Panc1 (cell line): Measurements from ENCODE around the gene GM2A. TPM values are rescaled to one million over a fixed set of nuclear protein-coding genes. Genes with fewer than 3 reads are reported as not detected.

Experiments
- ATAC-seq: fragments of 200-7000 bp; cut with Tn5 transposase; 2 replicates; pipeline ENCODE4 v1.9.1; 2020; ENCODE audit warnings: mild to moderate bottlenecking, moderate library complexity
- BruUV-seq: library from RNA; stranded (reverse); fragments of 400-500 nt; replicated peaks from 2 replicates; lab custom pipeline; 2021; lab: Mats Ljungman, UMichigan
- CTCF ChIA-PET: fragments of 300-600 bp; sonication (Branson Sonifier 250); formaldehyde crosslinking; loops from one replicate; lab custom pipeline; 2022; ENCODE audit warnings: antibody characterized with exemption; lab: Charles Lee
- POLR2A ChIA-PET: fragments of 300-600 bp; sonication (Branson Sonifier 250); formaldehyde crosslinking; loops from one replicate; lab custom pipeline; 2022; ENCODE audit warnings: antibody characterized with exemption; lab: Charles Lee
- DNase-seq: peaks from one replicate; pipeline ENCODE4 v3.0.0-alpha.2; 2010; ENCODE audit warnings: low read depth, low spot score
- H3K27ac ChIP-seq: 2 replicates; pipeline ENCODE4 v1.5.1; 2011; ENCODE audit warnings: mild to moderate bottlenecking, low read length, inconsistent platforms
- H3K27me3 ChIP-seq: fragments of 200-500 bp; sonication (Bioruptor generic); 2 replicates; pipeline ENCODE4 v1.6.0; 2014; ENCODE audit warnings: low read length, inconsistent platforms; ENCODE audit not compliant: control insufficient read depth, insufficient read depth
- H3K36me3 ChIP-seq: fragments of 200-500 bp; sonication (Bioruptor generic); 2 replicates; pipeline ENCODE4 v1.5.1; 2014; ENCODE audit warnings: inconsistent platforms, mild to moderate bottlenecking, low read length, moderate library complexity; ENCODE audit not compliant: control insufficient read depth, insufficient read depth
- H3K4me1 ChIP-seq: 2 replicates; pipeline ENCODE4 v1.5.1; 2011; ENCODE audit warnings: inconsistent platforms, mild to moderate bottlenecking, low read length, moderate library complexity; ENCODE audit not compliant: control insufficient read depth, insufficient read depth
- H3K4me3 ChIP-seq, 2 experiments: 2 replicates each; pipeline ENCODE4 v1.5.1; 2011 to 2012; ENCODE audit warnings: low read depth in 2 of 2, low read length in 2 of 2, mild to moderate bottlenecking in 2 of 2, inconsistent platforms in 1 of 2, moderate library complexity in 1 of 2
- H3K9me3 ChIP-seq: fragments of 200-500 bp; sonication (Bioruptor generic); 2 replicates; pipeline ENCODE4 v1.5.1; 2014; ENCODE audit warnings: low read depth, mild to moderate bottlenecking, inconsistent platforms, low read length, moderate library complexity; ENCODE audit not compliant: control insufficient read depth, insufficient read depth
- POLR2AphosphoS5 ChIP-seq: IDR thresholded peaks from 2 replicates; pipeline ENCODE4 v1.6.1; 2012; ENCODE audit warnings: mild to moderate bottlenecking, low read depth, low read length, moderate library complexity
- REST ChIP-seq, 2 experiments: IDR thresholded peaks; 2 replicates each; pipeline ENCODE4 v1.6.1; 2011 to 2012; ENCODE audit warnings: low read depth in 2 of 2, control low read depth in 1 of 2, low read length in 1 of 2, mild to moderate bottlenecking in 1 of 2, moderate library complexity in 1 of 2; ENCODE audit not compliant: insufficient read depth in 1 of 2
- SIN3A ChIP-seq: IDR thresholded peaks from 2 replicates; pipeline ENCODE4 v1.6.1; 2012; ENCODE audit warnings: low read depth, mild to moderate bottlenecking, low read length, moderate library complexity, borderline replicate concordance; ENCODE audit not compliant: insufficient read depth
- TCF7L2 ChIP-seq: IDR thresholded peaks from 2 replicates; pipeline ENCODE4 v1.6.1; 2011; ENCODE audit warnings: mild to moderate bottlenecking, low read depth, low read length, inconsistent platforms
- in situ Hi-C: cut with HindIII; loops from 2 replicates; pipeline ENCODE4 v1.10.0; 2016; ENCODE audit warnings: low sequenced_read_pairs, low pct_unique_long_range_greater_than_20kb
- intact Hi-C: fragments of 100-400 bp; cut with micrococcal nuclease; formaldehyde crosslinking; loops from one replicate; pipeline ENCODE4 v1.10.0; 2022; ENCODE audit not compliant: unreplicated experiment
- total RNA-seq: library from RNA; stranded (reverse); gene quantifications from one replicate; pipeline ENCODE4 v1.2.1, GENCODE V29; 2021; ENCODE audit not compliant: unreplicated experiment
- TF ChIP-seq, protein P1 (sequence below): fragments of 450-650 bp; IDR thresholded peaks from 2 replicates; pipeline ENCODE4 v1.5.1; 2017; ENCODE audit warnings: mild to moderate bottlenecking

The GM2A gene
- total RNA-seq, 1 experiment from 2014 or later = 40.7 TPM

DNA sequence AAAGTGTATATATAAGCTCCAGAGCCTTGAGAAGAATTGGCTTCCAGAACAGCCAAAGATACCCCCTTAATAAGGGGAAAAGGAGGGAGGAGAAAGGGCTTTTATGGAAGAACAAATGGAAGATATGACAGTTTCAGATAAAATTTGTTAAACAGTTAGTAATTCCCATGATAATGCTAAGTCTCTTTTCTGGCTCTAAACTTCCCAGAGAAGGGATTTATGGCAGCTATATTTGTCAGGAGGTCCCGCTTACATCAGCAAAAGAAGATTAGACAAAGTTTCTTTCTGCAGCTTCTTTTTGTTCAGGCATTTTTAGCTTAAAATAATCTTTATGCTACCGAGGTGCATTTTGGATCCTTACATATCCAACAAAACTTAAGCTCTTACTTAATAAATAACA, 64.9 kb downstream of the GM2A start:
- CTCF ChIA-PET = interaction anchor here (0.7 kb wide), 1 partner anchor 263 kb away, joined by 3 read pairs; no protein-coding TSS in a partner anchor
- in situ Hi-C loops = no loop called here
- no peaks in the 10 kb centered on the region for H3K4me1 ChIP-seq
- no peaks in the 10 kb centered on the region for H3K9me3 ChIP-seq
- TF ChIP-seq, protein P1, sequence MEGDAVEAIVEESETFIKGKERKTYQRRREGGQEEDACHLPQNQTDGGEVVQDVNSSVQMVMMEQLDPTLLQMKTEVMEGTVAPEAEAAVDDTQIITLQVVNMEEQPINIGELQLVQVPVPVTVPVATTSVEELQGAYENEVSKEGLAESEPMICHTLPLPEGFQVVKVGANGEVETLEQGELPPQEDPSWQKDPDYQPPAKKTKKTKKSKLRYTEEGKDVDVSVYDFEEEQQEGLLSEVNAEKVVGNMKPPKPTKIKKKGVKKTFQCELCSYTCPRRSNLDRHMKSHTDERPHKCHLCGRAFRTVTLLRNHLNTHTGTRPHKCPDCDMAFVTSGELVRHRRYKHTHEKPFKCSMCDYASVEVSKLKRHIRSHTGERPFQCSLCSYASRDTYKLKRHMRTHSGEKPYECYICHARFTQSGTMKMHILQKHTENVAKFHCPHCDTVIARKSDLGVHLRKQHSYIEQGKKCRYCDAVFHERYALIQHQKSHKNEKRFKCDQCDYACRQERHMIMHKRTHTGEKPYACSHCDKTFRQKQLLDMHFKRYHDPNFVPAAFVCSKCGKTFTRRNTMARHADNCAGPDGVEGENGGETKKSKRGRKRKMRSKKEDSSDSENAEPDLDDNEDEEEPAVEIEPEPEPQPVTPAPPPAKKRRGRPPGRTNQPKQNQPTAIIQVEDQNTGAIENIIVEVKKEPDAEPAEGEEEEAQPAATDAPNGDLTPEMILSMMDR = no peak
- no peak for TF ChIP-seq SIN3A
- no peak for TF ChIP-seq TCF7L2
- TF ChIP-seq POLR2AphosphoS5 = no peak
- no peak for TF ChIP-seq REST (IDR thresholded peaks at IDR 0.05; ENCODE audit: insufficient read depth in 1 of 2, low read depth in 2 of 2, low read length in 1 of 2)
- H3K4me3 ChIP-seq = no peak overlapping the region
- BruUV-seq = no TSS peak
- no peaks in the 10 kb centered on the region for H3K36me3 ChIP-seq
- H3K27ac ChIP-seq = no peak overlapping the region
- no peak for ATAC-seq
- H3K27me3 ChIP-seq = peaks cover 2% of the 10 kb centered on the region; the same call in 1 of the 2 replicates
- DNase-seq = no peak
- intact Hi-C loops = loop anchor here (5.0 to 10.0 kb wide), 2 partner anchors 187 to 334 kb away; no protein-coding TSS in a partner anchor
- POLR2A ChIA-PET = no interaction called here

DNA sequence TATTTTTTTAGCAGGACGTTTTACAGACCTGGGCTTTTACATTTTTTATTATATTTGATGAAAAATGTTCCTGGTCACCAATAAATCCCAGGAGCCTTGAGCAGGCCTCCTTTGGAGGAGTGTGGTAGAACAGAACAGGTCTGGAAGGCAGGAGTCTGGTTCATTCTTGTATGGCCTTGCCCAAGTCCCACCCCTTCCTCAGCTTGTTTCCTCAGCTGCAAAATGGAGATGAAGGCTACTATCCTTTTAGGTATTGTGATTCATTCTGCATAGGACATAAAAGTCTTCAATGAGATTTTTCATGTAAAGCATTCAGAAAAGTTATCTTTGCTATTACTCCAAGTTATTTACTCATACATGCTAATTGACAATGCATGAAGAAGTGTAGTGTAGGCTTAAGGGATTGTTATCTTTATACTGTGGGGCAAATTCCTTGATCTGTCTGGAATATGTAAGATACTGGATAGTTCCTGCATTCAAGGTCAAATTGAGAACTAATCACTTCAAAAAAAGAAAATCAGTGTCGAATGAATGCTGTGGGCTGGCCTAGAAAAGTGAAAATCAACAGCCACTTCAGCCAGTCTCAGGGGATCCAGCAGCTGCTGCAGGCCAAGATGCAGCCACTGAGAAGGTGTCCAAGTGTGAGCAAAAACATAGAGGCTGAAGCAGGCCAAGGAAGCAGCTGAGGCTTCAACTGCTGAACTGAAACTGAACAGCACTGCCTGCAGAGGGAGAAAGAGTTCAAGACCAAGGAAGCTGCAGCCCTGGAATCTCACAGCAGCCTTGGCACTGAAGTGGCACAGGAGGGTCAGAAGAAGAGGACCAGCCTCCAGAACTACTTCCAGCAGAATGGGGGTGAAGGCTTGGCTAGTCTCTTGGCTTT, 66.1 kb downstream of the GM2A start:
- ChIA-PET POLR2A (interaction anchor here (0.7 kb wide), 1 partner anchor 121 kb away, joined by 4 read pairs; no protein-coding TSS in a partner anchor), CTCF (no interaction called here)
- Histone ChIP-seq H3K36me3 (no peaks in the 10 kb centered on the region), H3K27me3 (no peaks in the 10 kb centered on the region; the same call in 1 of the 2 replicates), H3K9me3 (no peaks in the 10 kb centered on the region), H3K4me1 (no peaks in the 10 kb centered on the region), H3K27ac (no peak overlapping the region), H3K4me3 (no peak overlapping the region)
- no peak for DNase-seq
- intact Hi-C loops (loop anchor here (5.0 to 10.0 kb wide), 2 partner anchors 186 to 333 kb away; no protein-coding TSS in a partner anchor), in situ Hi-C loops (no loop called here)
- peak; percentile 79 for ATAC-seq
- TF ChIP-seq, protein P1 = peak; percentile 51
- no peak for TF ChIP-seq SIN3A
- no TSS peak for BruUV-seq

Other genes starting within 250 kb of the GM2A start
- 8.5 TPM for gene GPX3, start 232.6 kb upstream of the GM2A start, total RNA-seq
- gene TNIP1, start 172.2 kb upstream of the GM2A start, total RNA-seq = 81.9 TPM
- 60.0 TPM for gene ANXA6, start 95.4 kb upstream of the GM2A start, total RNA-seq
- gene CCDC69, start 29.1 kb upstream of the GM2A start, total RNA-seq = 2.1 TPM
- gene SLC36A3, start 50.6 kb downstream of the GM2A start, total RNA-seq = not detected
- gene SLC36A2, start 94.4 kb downstream of the GM2A start, total RNA-seq = not detected
- gene SLC36A1, start 194.4 kb downstream of the GM2A start, total RNA-seq = 13.6 TPM